Transverse colon (tissue), 4 donors: ENCODE results near the gene TRAF3. TPM values are rescaled to one million over a fixed set of nuclear protein-coding genes. Genes with fewer than 3 reads are reported as not detected.

Source experiments
- DNase-seq: peaks from one replicate; pipeline ENCODE4 v3.0.0-alpha.2; 2019
- H3K27ac ChIP-seq, 4 donors: fragments of 200-600 bp; sonication (generic); 2 replicates each; pipeline ENCODE4 v1.5.1; 2016 to 2018; ENCODE audit warnings: inconsistent platforms in 4 of 4
- H3K27me3 ChIP-seq: fragments of 200-600 bp; sonication (generic); 2 replicates; pipeline ENCODE4 v1.5.1; 2017; ENCODE audit warnings: inconsistent platforms
- H3K36me3 ChIP-seq, 4 donors: fragments of 200-600 bp; sonication (generic); 2 replicates each; pipeline ENCODE4 v1.5.1; 2017 to 2019; ENCODE audit warnings: inconsistent platforms in 4 of 4
- H3K4me1 ChIP-seq, 4 donors: fragments of 200-600 bp; sonication (generic); 2 replicates each; pipeline ENCODE4 v1.5.1; 2017 to 2020; ENCODE audit warnings: inconsistent platforms in 4 of 4
- H3K4me3 ChIP-seq, 4 donors: fragments of 200-600 bp; sonication (generic); 1 replicate in 1 of 4; 2 replicates in 3 of 4; pipeline versions ENCODE4 v1.5.1 to v1.6.1; 2017 to 2019; ENCODE audit warnings: inconsistent platforms in 4 of 4
- H3K9me3 ChIP-seq, 2 donors: fragments of 200-600 bp; sonication (generic); 2 replicates each; pipeline ENCODE4 v1.5.1; 2017 to 2019; ENCODE audit warnings: inconsistent platforms in 2 of 2
- EP300 ChIP-seq: sonication (generic); formaldehyde crosslinking; IDR thresholded peaks from one replicate; pipeline ENCODE4 v1.6.1; 2017; ENCODE audit warnings: antibody characterized with exemption, low read depth
- POLR2A ChIP-seq: fragments of 450-650 bp; IDR thresholded peaks from one replicate; pipeline ENCODE4 v1.6.1; 2016; ENCODE audit warnings: antibody characterized with exemption, mild to moderate bottlenecking, moderate library complexity
- POLR2AphosphoS5 ChIP-seq, 3 donors: sonication (generic); formaldehyde crosslinking; IDR thresholded peaks; one replicate each; pipeline ENCODE4 v1.6.1; 2016; ENCODE audit warnings: antibody characterized with exemption in 3 of 3
- WGBS, 2 donors: methylation state at CpG; one replicate each; pipeline ENCODE4 v1.1.5; 2018; ENCODE audit warnings: low coverage in 1 of 2; 5-methylcytosine and 5-hydroxymethylcytosine counted together
- in situ Hi-C, 4 donors: fragments of 200-750 bp; cut with MboI; loops; one replicate each; pipeline versions ENCODE4 v1.15.0 to v1.15.1; 2017; ENCODE audit warnings: low sequenced_read_pairs in 3 of 4, low pct_ligation_motif_present in 1 of 4, low pct_unique_long_range_greater_than_20kb in 1 of 4
- intact Hi-C: fragments of 100-400 bp; cut with DNase I; formaldehyde crosslinking; loops from one replicate; pipeline ENCODE4 v1.15.1; 2023; ENCODE audit warnings: low total_unique reads
- total RNA-seq, 4 donors: library from RNA; depleted of rRNA; stranded (reverse); fragments of >200 nt; gene quantifications; one replicate each; pipeline ENCODE4 v1.1.0, GENCODE V29; 2016
- TF ChIP-seq, protein P1 (sequence below), 5 experiments: fragments of 200-600 bp in 3 of 5; fragments of 450-650 bp in 2 of 5; sonication (generic) in 3 of 5; IDR thresholded peaks; 1 replicate in 2 of 5; 2 replicates in 3 of 5; pipeline ENCODE4 v1.5.1; 2016 to 2017; ENCODE audit warnings: antibody characterized with exemption in 5 of 5, inconsistent platforms in 3 of 5, mild to moderate bottlenecking in 2 of 5, moderate library complexity in 1 of 5

The TRAF3 gene
- total RNA-seq, 4 donors from 2014 or later, result 18.7 to 28.9 (median 25.0) TPM

DNA sequence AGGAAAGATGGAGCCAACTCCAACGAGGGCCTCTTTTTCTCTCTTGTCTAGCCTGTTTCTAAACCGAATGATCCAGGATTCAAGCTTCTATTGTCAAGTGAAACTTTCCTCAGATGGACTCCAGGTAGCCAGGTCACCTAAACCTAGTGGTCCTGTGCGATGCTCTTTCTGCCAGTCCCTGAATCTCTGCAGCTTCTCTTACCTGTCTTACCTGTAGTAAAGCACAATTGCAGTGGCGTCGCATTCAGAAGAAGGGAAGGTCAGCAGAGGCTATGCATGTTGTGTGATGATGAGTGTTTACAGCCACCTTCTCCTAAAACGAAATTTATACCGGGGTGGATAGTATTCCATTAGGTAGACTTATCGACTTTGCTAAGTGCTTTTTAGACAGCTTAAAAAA lies 47.4 kb upstream of the TRAF3 start:
- 96 to 100% methylated on average over 3 to 8 of the region's 8 CpGs for WGBS, 2 donors
- no peak for DNase-seq
- no peak for TF ChIP-seq EP300
- TF ChIP-seq, protein P1, sequence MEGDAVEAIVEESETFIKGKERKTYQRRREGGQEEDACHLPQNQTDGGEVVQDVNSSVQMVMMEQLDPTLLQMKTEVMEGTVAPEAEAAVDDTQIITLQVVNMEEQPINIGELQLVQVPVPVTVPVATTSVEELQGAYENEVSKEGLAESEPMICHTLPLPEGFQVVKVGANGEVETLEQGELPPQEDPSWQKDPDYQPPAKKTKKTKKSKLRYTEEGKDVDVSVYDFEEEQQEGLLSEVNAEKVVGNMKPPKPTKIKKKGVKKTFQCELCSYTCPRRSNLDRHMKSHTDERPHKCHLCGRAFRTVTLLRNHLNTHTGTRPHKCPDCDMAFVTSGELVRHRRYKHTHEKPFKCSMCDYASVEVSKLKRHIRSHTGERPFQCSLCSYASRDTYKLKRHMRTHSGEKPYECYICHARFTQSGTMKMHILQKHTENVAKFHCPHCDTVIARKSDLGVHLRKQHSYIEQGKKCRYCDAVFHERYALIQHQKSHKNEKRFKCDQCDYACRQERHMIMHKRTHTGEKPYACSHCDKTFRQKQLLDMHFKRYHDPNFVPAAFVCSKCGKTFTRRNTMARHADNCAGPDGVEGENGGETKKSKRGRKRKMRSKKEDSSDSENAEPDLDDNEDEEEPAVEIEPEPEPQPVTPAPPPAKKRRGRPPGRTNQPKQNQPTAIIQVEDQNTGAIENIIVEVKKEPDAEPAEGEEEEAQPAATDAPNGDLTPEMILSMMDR (IDR thresholded peaks at IDR 0.05), result no peak
- TF ChIP-seq POLR2AphosphoS5 (IDR thresholded peaks at IDR 0.05), result no peak
- TF ChIP-seq POLR2A, result no peak
- intact Hi-C loops (no loop called here), in situ Hi-C loops (no loop called here)
- no peaks in the 10 kb centered on the region for H3K27me3 ChIP-seq
- no peaks in the 10 kb centered on the region for H3K4me1 ChIP-seq
- H3K4me3 ChIP-seq, result no peak overlapping the region
- no peak overlapping the region for H3K27ac ChIP-seq
- peaks cover 0 to 14% (median 6%) of the 10 kb centered on the region in 4 donors for H3K36me3 ChIP-seq
- no peaks in the 10 kb centered on the region for H3K9me3 ChIP-seq

- intact Hi-C loops (no loop called here), in situ Hi-C loops (no loop called here)
- Histone ChIP-seq H3K36me3 (peaks cover 0 to 14% (median 6%) of the 10 kb centered on the region in 4 donors), H3K9me3 (no peaks in the 10 kb centered on the region), H3K4me1 (no peaks in the 10 kb centered on the region), H3K27ac (no peak overlapping the region), H3K27me3 (no peaks in the 10 kb centered on the region), H3K4me3 (no peak overlapping the region)
- 95 to 100% methylated on average over 2 to 15 of the region's 15 CpGs for WGBS, 2 donors
- DNase-seq, result no peak
- no peak for TF ChIP-seq POLR2AphosphoS5 (IDR thresholded peaks at IDR 0.05)
Measured at GRCh38 chr14:102731101-102731870, 46.0 kb upstream of the TRAF3 start.

DNA sequence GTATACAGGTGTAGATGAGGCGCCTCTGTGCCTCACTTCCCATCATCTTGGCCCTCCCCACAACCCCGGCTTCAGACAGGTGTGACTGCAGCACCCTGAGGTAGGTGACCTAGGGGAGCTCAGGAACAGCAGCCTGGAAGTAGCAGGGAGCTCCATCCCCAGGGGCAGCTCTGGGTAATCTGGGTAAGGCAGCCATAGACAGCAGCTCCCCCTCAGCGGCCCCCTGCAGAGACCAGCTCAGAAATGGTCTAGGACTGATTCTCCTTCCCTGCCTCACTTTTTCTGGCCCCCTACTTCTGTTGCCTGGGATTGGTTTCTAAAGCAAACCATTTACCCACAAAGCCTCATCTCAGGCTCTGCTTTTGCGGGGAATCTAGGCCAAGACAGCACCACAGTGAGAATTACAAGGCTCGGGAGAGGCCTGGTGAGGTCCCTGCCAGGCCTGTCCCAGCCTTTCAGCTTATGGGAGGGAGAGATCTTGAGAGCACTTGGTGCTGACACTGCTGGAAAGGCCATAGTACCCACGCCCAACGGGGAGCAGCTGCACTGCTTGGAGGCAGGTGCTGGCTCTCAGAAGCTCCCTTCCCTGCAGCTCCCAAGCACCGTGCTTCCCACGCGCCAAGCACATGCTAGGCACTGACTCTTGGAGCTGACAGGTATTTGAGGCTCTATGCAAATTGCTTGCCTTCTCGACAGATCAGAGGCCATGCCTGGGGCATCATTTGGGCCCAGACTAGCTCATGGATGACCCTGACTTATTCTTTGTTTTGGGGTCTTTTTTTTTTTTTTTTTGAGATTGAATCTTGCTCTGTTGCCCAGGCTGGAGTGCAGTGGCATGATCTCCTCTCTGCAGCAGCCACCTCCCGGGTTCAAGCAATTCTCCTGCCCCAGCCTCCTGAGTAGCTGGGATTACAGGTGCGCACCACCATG lies 45.1 kb upstream of the TRAF3 start:
- Histone ChIP-seq H3K4me3 (no peak overlapping the region), H3K27ac (no peak overlapping the region), H3K36me3 (peaks cover 0 to 8% (median 3%) of the 10 kb centered on the region in 4 donors), H3K4me1 (no peaks in the 10 kb centered on the region), H3K9me3 (no peaks in the 10 kb centered on the region), H3K27me3 (no peaks in the 10 kb centered on the region)
- intact Hi-C loops, result no loop called here
- no peak for DNase-seq
- in situ Hi-C loops, result no loop called here
- TF ChIP-seq, protein P1 (IDR thresholded peaks at IDR 0.05), result no peak
- no peak for TF ChIP-seq EP300
- TF ChIP-seq POLR2A, result no peak
- TF ChIP-seq POLR2AphosphoS5 (IDR thresholded peaks at IDR 0.05), result no peak
- 80 to 97% methylated on average over 1 to 13 of the region's 13 CpGs for WGBS, 2 donors

GRCh38 chr14:102732924-102733323 lies 44.3 kb upstream of the TRAF3 start:
- in situ Hi-C loops, result no loop called here
- peaks cover 0 to 8% (median 0%) of the 10 kb centered on the region in 4 donors for H3K36me3 ChIP-seq
- H3K4me1 ChIP-seq, result no peaks in the 10 kb centered on the region
- no peak overlapping the region for H3K4me3 ChIP-seq
- 96 to 100% methylated on average over 2 to 10 of the region's 10 CpGs for WGBS, 2 donors
- TF ChIP-seq POLR2AphosphoS5 (IDR thresholded peaks at IDR 0.05), result no peak
- no peak for TF ChIP-seq POLR2A
- no peak for TF ChIP-seq EP300
- TF ChIP-seq, protein P1 (IDR thresholded peaks at IDR 0.05), result no peak
- DNase-seq, result no peak
- intact Hi-C loops, result no loop called here
- H3K9me3 ChIP-seq, result no peaks in the 10 kb centered on the region
- H3K27me3 ChIP-seq, result no peaks in the 10 kb centered on the region
- no peak overlapping the region for H3K27ac ChIP-seq
